Measurements from ENCODE around the gene KIF3A.

GRCh38 chr5:132779961-132780360 lies 42.6 kb upstream of the KIF3A start:
- TF ChIP-seq POLR2A (IDR thresholded peaks at IDR 0.05; ENCODE audit: low read length) (no peak), GATA1 (IDR thresholded peaks at IDR 0.05; ENCODE audit: low read depth, low read length) (no peak)

All from erythroblast (primary cell).